Left kidney (tissue), 2 donors: ENCODE measurements around the gene MAP7D2. TPM values are rescaled to one million over a fixed set of nuclear protein-coding genes. Genes with fewer than 3 reads are reported as not detected.

Experiments used
- DNase-seq: peaks from one replicate; pipeline ENCODE4 v3.0.0-alpha.2; 2013
- polyA plus RNA-seq: library from polyadenylated mRNA; unstranded; fragments of 120-200 nt; gene quantifications from one replicate; pipeline ENCODE4 v1.2.1, GENCODE V29; 2013; ENCODE audit not compliant: insufficient read length

MAP7D2 gene
- polyA plus RNA-seq, 1 donor = 5.1 TPM

DNA sequence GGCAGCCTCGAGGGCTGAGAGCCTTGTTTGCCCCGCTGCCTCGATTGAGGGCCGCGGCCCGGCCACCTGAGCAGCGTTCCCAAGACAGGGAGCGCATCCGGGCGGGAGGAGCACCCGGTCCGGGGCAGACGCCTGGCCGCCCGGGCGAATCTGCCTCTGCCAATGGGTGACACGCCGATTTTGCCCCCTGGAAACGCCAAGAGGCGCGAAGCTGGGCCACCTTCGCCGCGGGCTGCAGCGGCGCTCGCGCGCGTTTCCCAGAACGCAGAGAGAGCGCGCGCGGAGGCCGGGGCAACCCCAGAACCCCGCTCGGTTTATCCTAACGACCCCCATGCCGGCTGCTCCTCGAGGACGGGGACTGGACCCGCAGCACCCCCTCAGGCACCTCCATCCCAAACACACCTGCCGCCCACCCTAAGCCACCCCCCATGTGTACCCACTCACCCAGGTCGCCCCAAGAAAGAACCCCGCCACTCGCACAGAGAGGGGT, 575 bp downstream of the MAP7D2 start:
- no peak for DNase-seq

DNA sequence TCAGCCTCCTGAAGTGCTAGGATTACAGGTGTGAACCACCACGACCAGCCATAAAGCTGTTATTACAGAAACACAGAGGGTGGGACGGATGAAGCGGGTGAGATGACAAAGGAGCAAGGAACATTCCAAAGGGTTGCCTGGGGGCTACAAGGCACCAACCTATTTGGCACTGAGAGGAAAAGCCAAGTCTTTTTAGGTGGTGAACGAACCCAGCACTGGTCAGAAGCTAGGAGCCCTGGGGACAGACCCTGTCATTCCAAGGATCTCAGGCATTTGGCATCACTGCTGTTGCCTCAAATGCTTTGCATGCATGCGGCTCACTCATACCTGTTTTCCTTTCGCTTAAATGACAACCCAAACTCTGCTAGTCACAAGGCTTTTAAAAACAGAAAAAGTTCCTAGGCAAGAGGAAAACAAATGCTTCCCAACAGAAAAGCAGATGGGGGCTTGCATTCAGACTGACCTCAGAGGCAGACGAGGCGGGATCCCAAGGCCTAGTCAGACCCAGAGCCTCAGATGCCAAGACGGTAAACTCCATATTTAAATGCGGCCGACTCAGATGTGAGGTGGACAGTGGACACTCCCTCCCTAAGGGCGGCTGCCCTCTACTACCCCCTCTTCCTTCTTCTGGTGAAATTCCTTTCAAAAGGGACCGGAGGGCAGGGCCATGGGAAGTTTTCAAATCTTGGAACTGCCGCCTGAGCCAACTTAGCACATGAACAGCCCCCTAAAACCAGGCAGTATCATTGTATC, 4.5 kb downstream of the MAP7D2 start:
- no peak for DNase-seq

DNA sequence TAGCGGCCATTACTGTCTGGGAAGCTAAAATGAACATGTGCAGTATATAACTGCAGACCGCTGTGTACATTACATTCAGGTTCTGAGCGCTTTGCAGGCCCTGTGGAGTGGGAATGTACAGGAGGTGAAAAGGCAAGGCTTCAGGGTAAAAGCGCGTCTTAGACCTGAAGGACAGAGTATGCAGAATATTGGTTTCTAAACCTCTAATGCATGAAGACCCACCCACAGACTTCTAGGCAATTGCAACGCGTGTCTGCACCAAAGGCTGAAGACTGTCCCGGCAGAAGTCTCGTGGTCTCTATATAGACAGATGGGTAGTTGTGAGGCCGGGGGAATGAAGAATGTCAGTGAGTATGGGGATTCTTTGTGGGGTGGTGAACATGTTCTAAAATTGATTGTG, 5.4 kb downstream of the MAP7D2 start:
- no peak for DNase-seq

DNA sequence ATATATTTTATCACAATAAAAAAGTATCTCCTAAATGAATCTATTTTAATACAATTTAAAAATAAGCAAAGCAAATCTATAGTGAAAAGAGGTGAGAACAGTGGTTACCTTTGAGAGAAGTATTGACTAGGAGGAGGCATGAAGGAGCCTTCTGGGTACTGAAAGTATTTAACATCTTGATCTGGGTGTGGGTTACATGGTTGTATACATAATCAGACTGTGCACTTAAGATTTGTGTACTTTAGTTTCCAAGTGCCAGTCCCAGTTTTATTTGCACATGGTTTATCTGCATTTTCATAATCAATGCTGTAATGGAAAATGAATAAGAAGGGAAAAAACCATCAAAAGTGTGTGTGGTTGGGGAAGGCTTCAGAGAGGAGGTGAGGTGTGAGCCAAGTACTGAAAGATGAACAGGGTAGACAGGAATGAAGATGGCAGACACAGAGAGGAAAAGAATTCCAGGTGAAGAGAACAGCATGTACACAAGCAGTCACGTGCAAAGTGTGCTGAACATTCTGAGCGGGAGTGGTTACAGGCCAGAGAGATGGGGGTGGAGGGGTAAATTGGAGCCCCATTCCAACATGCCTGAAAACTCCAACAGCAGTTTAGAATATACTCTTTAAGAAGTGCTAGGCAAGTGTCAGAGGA, 14.6 kb downstream of the MAP7D2 start:
- no peak for DNase-seq

DNA sequence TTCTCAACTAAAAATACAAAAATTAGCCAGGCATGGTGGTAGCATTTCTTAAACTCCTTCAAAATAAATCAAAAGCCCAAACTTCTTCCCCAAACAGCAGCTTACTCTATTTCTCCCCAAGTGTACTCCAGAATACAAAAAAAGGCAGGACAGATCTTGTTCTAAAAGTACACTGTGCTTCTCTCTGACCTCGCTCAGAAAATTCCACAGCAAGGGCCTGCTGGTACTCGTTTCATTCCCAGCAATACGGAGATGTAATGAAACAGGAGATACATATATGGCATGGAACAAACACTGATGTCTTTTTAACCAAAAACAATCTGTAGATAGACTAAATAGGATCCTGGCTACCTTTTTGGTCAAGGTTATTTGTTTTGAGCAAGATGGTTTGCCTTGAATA, 25.2 kb downstream of the MAP7D2 start:
- DNase-seq = no peak

DNA sequence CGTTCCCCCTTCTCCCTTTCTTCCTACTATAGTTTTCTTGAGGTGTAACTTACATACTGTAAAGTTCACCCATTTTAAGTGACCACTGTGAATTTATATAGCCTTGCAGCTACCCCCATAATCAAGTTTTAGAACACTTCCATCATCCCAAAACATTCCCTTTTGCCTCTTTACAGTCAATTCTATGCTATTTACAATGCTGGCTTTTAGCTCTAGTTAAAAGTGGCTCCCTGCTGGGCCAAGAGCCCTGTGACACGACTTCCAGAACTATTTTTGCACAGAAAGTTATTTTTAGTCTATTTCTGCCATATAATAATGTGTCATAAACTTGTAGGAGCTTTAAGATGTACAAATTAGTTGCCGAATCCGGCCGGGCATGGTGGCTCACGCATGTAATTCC, 26.9 kb downstream of the MAP7D2 start:
- no peak for DNase-seq

DNA sequence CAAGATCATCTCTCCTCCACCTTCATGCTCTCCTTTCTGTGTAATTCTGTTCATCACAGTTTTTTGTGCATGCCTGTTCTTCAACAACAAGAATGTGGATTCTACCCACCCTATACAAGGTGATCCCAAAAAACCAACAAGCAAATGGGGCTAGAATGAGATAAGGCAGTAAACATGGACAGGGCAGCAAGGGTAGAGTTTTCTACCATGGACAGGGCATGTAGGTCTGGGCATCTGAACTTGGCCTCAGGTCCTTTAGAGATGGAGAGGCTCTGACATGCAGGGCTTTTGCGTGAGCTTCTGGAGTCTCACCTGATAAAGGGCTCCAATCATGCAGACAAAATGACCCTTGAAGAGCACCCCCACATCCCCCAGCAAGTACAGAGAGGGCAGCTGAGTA, 36.4 kb downstream of the MAP7D2 start:
- DNase-seq = no peak

DNA sequence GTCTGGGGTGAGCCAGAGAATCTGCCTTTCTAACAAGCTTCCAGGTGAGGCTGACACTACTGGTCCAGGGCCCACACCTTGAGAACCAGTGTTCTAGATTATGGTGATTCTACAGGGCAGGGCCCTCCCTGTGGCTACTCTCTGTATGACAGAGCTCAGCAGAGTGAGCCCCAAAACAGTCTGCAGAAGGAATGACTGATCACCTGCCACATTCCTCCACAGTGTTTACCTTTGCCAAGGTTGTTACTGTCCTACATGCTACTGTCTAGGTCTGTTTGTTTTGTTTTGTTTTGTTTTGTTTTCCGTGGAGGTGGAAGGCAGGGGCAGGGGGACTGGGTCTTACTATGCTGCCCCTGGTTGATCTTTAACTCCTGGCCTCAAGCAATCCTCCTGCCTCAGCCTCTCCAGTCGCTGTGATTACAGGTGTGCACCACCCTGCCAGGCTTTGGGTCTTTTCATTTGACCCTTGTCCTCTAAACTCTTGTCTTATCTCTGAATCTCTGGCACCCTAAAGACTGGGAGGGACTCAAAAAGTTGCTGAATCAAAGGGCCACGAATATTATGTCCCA, 45.1 kb downstream of the MAP7D2 start:
- DNase-seq = no peak

DNA sequence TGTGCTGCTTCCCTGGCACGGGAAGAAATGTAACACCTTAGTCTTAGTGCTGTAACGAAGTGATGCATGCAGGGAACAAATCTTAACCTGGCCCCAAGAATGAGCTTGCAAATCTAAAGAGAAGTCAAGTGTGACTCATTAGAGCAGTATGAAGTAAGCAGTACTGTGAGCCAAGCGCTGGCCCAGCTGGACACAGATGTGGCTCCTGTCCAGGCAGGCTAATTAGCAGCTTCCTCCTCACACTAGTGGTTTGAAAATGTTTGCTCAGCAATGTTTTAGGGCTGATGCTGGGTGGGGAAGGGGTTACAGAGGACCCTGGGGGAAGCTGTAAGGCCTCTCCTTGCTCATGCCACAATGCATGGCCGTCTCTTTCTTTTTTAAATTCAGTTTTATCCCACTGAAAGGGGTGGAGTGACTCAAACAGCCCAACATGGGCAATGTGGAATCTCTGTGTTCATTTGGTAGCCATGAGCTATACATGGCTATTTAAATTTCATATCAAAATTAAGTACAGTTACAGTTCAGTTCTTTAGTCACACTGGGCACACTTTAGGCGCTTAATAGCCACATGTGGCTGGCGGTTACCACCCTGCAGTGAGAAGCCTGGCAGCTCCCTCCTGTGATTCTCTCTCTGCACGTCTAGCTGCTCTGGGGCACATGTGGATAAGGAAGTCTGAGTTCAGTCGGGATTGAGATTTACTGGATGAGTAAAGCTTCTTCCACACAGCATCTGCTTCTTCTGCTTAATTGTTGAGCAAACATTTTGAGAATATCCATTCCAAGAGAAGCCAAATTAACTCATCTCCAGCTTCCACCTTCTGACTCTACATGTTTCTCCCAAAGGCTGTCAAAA, 48.8 kb downstream of the MAP7D2 start:
- DNase-seq = peak; percentile 51

DNA sequence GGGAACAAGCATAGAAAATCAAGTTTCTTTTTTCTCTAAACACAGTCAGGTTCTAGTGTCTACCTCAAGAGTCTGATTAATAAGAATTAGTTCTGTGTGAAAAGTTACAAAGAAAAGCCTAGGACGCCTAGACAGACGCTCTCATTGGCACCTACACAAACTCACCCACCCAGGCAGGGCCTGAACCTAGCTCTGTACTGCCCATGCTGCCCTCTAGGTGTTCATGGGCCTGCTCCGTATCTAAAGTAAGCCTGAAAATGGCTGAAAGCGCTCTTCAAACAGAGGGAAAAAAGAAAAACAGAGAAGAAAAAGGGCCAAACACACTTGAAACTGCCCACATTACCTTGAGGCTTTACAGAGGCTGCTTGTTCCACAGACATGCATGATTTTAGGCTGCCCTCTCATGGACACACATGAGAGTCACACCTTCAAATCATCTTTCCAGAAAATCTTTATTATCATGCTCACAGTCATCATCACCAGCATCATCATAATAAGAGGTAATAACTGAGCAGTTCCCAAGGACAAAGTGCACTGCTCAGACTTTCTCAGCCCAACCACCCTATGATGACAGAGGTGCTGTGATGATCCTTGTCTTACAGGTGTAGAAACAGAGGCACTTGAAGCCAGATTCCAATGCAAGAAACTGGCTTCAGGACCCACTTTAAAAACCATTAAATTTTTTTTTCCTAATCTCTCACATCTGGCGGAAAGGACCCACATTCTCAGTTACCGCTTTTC, 49.6 kb downstream of the MAP7D2 start:
- peak; percentile 28 for DNase-seq

DNA sequence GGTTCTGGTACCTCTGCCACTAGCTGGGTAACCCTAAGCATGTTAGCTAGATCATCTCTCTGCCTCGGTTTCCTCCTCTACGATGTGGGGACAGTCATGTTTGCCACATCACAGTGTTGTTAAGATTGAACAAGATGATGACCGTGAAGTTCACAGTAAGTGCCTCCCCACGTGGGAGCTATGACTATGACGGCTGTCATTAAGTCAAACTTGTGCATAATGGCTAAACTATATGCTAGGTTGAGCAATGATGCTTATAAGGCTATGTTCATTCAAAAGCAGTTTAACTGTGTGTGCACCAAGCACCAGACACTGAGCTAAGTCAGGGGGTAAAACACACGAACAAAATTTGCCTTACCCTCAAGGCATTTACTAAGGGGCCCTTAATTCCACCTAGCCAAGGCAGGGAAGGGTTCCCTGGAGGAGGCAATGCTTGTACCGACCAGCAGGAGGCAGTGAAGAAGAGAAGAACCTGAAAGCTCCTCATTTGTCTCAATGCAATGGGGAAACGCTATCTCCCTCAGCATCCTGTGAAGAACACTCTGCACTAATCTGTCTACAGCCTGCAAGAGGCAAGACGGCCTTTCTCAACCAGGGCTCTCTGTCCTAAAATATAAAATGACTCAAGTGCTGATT, 52.9 kb downstream of the MAP7D2 start:
- no peak for DNase-seq

DNA sequence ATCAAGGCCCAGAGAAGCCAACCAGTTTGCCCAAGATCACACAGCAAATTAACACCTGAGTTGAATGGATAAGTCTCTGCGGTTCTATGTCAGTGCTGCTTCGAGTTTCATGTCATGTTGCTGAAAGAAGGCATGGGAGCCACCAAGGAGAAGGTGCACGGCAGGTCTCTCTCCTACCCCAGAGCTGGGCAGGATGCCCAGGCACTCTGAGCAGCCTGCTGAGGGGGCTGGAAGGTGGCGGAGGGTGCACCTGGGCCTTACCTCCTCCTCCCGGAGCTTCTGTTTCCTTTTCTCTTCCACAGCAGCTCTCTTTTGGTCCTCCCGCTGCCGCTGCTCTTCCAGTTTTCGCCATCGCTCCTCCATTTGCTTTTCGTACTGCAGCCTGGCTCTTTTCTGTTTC, 53.6 kb downstream of the MAP7D2 start:
- DNase-seq = no peak

DNA sequence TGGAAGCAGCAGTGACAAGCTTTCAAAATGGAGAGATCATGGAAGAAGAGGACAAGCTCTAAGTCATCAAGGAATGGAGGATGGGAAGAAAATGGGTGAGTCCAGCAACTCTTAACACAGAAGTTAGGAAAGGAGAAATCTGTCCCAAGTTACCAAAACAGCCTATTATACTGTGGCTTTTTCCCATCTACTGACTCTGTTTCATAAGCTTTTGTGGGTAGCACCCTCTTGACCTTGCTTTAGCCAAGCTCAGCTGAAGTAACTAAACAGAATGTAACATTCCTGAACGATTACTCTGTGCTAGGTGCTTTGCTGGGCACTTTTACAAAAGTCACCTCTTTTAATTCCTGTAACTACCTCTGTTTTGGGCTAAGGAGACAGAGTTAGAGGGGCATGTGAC, 54.9 kb downstream of the MAP7D2 start:
- DNase-seq = no peak

DNA sequence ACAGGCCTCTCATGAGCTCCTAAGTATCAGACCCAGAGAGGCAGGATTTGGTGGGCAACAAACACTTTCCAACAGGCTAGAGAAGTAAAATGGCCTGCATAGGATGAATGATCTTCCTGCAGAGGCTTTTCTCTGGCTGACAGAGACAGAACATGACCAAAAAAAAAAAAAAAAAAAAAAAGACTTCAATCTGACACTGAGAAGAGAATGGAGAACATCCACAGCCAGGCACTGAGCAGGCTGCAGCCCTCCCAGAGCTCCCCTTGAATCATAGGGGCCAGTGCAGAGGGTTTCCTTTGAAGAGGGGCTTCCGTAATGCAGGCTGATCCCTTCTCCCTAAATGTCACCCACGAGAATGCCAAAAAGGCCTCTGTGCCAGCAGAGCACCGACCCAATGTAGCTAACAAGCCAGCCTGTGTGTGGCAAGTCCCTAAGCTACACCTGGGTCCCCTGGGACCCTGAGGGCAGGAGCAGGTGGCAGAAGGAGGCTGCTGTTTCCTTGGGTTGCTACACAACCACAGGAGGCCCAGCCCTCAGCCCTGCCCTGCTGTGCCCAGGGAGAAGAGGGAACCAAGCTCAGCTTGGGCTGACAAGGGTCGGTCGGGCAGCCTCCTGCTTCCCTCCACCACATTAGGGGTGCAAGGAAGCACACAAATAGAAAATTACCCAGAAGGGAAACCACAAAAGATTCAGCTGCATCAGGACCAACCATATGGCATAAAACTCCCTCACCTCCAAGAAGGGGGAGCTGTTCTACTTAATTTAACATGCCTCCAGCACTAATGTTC, 55.6 kb downstream of the MAP7D2 start:
- DNase-seq = no peak

DNA sequence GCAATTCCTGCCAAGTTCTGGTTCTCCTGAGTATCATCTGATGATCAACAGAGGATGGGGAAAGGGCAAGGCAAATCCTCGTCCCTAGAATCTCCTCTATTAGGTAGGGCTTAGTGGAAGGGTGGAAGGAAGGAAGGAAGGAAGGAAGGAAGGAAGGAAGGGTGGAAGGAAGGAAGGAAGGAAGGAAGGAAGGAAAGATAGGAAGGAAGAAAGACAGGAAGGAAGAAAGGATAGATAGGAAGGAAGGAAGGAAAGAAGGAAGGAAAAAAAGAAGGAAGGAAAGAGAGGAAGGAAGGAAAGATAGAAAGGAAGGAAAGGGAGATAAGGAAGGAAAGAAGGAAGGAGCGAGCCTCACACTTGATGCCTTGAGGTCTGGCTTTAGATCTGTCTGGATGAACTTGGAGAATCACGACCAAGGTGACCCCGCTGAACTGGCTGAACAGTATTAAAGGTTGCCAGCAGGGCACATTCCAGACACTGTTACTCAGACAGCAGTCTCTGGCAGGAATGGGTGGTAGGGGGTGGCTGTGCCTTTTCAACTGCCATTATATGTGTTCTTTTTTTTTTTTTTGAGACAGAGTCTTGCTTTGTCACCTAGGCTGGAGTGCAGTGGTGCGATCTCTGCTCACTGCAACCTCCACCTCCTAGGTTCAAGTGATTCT, 57.1 kb downstream of the MAP7D2 start:
- DNase-seq = no peak

DNA sequence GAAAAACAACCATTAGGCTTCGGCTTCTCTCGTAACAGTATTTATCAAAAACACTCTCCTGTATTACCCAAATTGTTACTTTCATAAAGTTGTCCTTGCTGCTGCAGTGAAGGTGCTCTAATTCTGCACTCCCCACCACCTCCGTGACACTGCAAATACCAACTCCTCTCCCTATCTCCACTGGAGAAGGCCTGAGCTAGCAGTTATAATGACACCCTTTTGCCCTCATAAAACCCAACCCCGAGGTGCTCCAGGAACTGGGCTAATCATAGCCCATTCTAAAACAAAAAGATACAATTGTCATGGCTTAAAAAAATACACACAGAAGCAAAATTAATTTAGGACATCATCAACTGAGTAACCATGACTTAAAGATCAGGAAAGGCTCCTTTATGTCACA, 59.2 kb downstream of the MAP7D2 start:
- no peak for DNase-seq

DNA sequence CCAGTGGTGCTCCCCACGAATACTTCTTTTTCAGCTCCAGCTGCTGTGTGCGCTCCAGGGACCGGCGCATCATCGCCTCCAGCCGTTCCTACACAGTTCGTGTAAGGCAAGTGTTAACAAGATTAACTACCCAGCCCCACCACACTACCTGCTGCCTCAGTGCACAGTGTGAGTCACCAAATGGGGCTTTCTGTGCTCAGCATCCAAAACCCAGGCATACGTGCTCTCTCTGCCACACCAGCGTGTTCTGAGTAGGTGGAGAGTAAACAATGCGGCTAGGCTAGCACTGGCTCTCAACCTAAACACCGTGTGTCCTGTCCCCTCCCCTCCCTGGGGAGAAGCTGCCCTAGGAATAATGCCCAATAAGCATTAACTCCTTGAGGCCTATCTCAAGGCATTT, 60.0 kb downstream of the MAP7D2 start:
- no peak for DNase-seq

DNA sequence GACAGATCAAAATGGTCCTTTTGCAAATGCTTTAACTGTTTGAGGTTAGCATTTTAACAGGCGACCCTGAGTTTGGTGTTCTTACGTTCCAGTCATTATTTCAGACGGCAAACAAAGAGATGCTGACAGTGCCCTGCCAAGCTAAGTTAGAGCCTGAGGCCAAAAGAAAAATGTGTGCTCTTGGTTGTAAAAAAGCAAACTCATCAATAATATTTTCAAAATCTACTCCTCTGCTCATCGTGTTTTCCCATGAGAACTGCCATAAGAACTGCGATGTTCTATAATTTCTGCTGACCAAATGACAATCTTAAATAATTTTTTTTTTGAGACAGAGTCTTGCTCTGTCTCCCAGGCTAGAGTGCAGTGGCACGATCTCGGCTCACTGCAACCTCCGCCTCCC, 63.2 kb downstream of the MAP7D2 start:
- DNase-seq = no peak

DNA sequence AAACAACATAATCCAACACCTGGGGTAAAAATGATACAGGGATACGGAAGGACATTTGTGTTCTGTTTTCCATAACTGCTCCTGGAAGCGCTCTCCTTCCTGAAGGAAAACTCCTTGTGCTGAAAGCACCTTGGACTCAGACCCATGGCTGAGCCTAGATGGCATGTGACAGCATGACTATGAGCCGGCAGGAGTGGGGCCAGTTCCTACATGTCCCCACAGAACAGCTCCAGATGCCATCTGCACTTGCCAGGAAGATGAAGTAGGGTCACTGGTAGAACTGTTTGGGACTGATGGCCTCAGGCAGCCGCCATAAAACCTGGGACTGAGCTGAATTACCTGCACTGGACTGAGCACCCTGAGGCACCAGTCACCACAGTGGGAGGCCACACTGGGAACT, 69.8 kb downstream of the MAP7D2 start:
- no peak for DNase-seq

DNA sequence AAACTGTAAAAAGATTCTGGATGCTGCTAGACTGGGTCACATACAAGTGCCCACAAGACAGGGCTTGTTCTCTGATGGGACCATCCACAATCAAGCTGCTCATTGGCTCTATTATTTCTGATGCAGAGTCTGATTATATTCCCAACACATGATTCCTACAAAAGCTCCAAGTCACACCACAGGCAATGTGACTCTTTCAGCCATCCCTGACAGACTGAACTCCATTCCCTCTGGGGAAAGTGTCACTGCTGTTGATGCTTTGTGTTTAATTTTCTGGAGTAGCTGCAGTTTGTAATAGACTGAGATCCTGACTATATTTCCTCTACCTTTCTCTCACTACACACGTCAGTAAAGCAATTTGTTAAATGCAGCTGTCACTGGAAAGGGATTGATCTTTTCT, 70.5 kb downstream of the MAP7D2 start:
- no peak for DNase-seq
